Measurements from ENCODE around the gene CLVS2. TPM values are rescaled to one million over a fixed set of nuclear protein-coding genes. Genes with fewer than 3 reads are reported as not detected.

Gene CLVS2
- total and polyA plus RNA-seq, 2 of the 4 experiments (the other 2 are of a cell fraction), result 0.02 TPM; not detected in 1

DNA sequence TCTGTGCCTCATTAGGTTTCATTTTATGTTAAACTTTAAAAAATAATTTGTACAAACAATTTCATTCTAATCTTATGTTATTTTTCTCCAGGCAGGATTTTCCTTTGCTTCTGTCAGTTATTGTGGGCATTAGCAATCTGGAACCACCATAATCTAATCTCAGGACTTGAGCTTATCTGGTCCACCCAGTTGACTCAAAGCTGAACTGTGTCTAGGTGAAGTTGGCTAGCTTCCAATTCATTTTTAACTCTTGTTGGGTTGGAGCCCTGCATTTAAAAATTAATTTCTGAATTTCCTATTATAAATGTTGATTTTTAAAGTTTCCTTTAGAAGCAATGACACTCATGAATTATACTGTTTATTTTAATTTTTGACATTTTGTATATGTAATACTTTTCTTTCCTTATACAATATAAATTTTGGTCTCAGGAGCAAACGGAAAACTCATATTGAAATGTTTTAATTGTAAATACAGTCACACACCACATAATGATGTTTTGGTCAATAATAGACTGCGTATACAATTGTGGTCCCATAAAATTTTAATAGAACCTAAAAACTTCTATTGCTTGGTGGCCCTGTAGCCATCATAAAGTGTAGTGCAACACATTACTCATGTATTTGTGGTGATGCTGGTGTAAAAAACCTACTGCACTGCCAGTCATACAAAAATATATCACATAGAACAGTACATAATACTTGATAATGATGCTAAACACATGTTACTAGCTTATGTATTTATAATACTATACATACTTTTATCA is 121.3 kb downstream of the CLVS2 start:
- H3K9ac ChIP-seq (ENCODE audit: low read depth, low read length), result no peak overlapping the region
- H3K27me3 ChIP-seq (ENCODE audit: control insufficient read depth, insufficient read depth, low read length), result no peaks in the 10 kb centered on the region
- H2BK20ac ChIP-seq (ENCODE audit: low read depth, low read length), result no peak overlapping the region
- no peak overlapping the region for H2AFZ ChIP-seq (replicated peaks; ENCODE audit: low read length, poor library complexity)
- no peak for ATAC-seq (ENCODE audit: low read depth)
- BruUV-seq (replicated peaks), result no TSS peak
- H3K4me3 ChIP-seq (ENCODE audit: insufficient read depth, low read depth, low read length), result no peak overlapping the region
- H3K36me3 ChIP-seq (ENCODE audit: control insufficient read depth, insufficient read depth, low read length), result no peaks in the 10 kb centered on the region
- H3K9me3 ChIP-seq (ENCODE audit: control insufficient read depth, insufficient read depth, low read length), result no peaks in the 10 kb centered on the region; the same call in none of the 2 replicates
- no peak overlapping the region for H3K4me2 ChIP-seq (ENCODE audit: low read depth, low read length)
- H3K56ac ChIP-seq (ENCODE audit: extremely low read depth, insufficient read depth, low read length), result no peak overlapping the region
- dilution Hi-C loops (cut with HindIII; ENCODE audit: low sequenced_read_pairs, unreplicated experiment), result no loop called here
- no peak overlapping the region for H3K18ac ChIP-seq (ENCODE audit: low read depth, low read length)
- H4K20me1 ChIP-seq (ENCODE audit: insufficient read depth, low read length), result no peaks in the 10 kb centered on the region
- H3K23ac ChIP-seq (ENCODE audit: low read depth, low read length), result no peak overlapping the region
- H2BK5ac ChIP-seq (ENCODE audit: low read depth, low read length, poor library complexity, severe bottlenecking), result no peak overlapping the region
- no peak overlapping the region for H2BK15ac ChIP-seq (ENCODE audit: low read depth, low read length)
- no peaks in the 10 kb centered on the region for H3K79me1 ChIP-seq (ENCODE audit: low read depth in 1 of 2, low read length in 2 of 2)
- in situ Hi-C loops (cut with MboI; ENCODE audit: low sequenced_read_pairs), result no loop called here
- ChIA-PET CTCF (no interaction called here), POLR2A (ENCODE audit: unreplicated experiment) (no interaction called here)
- no peak overlapping the region for H2AK9ac ChIP-seq (replicated peaks; ENCODE audit: low read depth, low read length, poor library complexity)
- no peak overlapping the region for H2AK5ac ChIP-seq (ENCODE audit: low read depth, low read length)
- TF ChIP-seq MAFK (IDR thresholded peaks at IDR 0.05; ENCODE audit: low read depth, low read length), result no peak
- TF ChIP-seq, protein P1, sequence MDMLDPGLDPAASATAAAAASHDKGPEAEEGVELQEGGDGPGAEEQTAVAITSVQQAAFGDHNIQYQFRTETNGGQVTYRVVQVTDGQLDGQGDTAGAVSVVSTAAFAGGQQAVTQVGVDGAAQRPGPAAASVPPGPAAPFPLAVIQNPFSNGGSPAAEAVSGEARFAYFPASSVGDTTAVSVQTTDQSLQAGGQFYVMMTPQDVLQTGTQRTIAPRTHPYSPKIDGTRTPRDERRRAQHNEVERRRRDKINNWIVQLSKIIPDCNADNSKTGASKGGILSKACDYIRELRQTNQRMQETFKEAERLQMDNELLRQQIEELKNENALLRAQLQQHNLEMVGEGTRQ (IDR thresholded peaks at IDR 0.05; ENCODE audit: low read depth, low read length), result no peak
- TF ChIP-seq POLR2A (IDR thresholded peaks at IDR 0.05; ENCODE audit: low read depth, low read length), result no peak
- TF ChIP-seq CHD1 (IDR thresholded peaks at IDR 0.05; ENCODE audit: low read depth, low read length), result no peak
- no peak for TF ChIP-seq BHLHE40 (IDR thresholded peaks at IDR 0.05; ENCODE audit: low read depth, low read length)
- TF ChIP-seq RFX5 (IDR thresholded peaks at IDR 0.05; ENCODE audit: low read depth, low read length), result no peak
- H4K91ac ChIP-seq (ENCODE audit: insufficient read depth, low read depth, low read length), result no peak overlapping the region
- H3K4ac ChIP-seq (ENCODE audit: low read depth, low read length), result no peak overlapping the region
- no peak overlapping the region for H3K14ac ChIP-seq (replicated peaks; ENCODE audit: low read depth, low read length)
- H2BK120ac ChIP-seq (ENCODE audit: low read depth, low read length), result no peak overlapping the region
- no peaks in the 10 kb centered on the region for H3K9me1 ChIP-seq (ENCODE audit: insufficient read depth, low read length)
- no peak for DNase-seq
- H3K4me1 ChIP-seq (ENCODE audit: control insufficient read depth, insufficient read depth, low read length), result no peaks in the 10 kb centered on the region
- no peak overlapping the region for H4K8ac ChIP-seq (ENCODE audit: low read depth in 2 of 2, low read length in 2 of 2)
- no peak overlapping the region for H4K5ac ChIP-seq (ENCODE audit: low read depth, low read length)
- WGBS, 2 experiments (ENCODE audit: extremely low coverage in 2 of 2, insufficient read length in 1 of 2), result no CpG with 5 or more reads among the region's 2 CpGs
- intact Hi-C loops (cut with micrococcal nuclease), result no loop called here
- H3K27ac ChIP-seq (ENCODE audit: insufficient read depth, low read length), result no peak overlapping the region
